ENCODE data around the gene COLGALT1.
A peak's percentile ranks its signal among the peaks of the same experiment; 100 is the strongest.
"Not testable (repeated sequence)": the region's sequence is repeated elsewhere in the genome, so short reads cannot be mapped to it uniquely, and the experiment has no call there.

Gene COLGALT1

DNA sequence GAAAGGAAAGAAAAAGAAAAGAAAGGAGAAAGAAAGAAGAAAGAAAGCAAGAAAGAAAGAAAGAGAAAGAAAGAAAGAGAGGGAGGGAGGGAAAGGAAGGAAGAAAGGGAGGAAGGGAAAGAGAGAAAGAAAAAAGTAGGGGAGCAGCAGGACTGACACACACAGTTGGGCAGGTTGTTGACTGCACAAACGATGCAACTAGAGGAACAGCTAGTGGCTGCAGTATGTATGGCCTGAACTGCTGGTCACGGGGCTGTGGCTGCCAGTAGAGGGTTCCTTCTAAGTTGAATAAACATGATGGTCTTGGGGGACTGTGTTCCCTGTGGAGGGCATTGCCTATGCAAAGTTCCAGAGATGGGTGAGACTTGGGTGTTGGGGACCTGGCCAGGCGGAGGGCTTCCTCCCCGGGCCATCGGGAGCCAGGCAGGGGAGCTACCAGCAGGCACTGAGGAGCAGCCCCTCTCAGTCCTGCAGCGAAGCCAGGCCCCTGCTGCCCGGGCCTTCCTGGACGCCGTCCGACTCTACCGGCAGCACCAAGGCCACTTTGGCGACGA lies 16.7 kb upstream of the COLGALT1 start:
- H3K27me3 Mint-ChIP-seq, result no peaks in the 10 kb centered on the region
- H3K27ac Mint-ChIP-seq (ENCODE audit: low read depth), result peak overlapping the region; percentile 82
- H3K4me1 Mint-ChIP-seq, result peaks cover 20% of the 10 kb centered on the region
- ATAC-seq (replicated peaks; ENCODE audit: extremely low read depth, poor library complexity, severe bottlenecking), result no peak
- H3K9me3 Mint-ChIP-seq, result no peaks in the 10 kb centered on the region
- no peak for DNase-seq (ENCODE audit: low spot score in 2 of 2)
- peak overlapping the region; percentile 89 for H3K4me3 Mint-ChIP-seq
- peaks cover 7% of the 10 kb centered on the region for H3K36me3 Mint-ChIP-seq (ENCODE audit: insufficient read depth)

DNA sequence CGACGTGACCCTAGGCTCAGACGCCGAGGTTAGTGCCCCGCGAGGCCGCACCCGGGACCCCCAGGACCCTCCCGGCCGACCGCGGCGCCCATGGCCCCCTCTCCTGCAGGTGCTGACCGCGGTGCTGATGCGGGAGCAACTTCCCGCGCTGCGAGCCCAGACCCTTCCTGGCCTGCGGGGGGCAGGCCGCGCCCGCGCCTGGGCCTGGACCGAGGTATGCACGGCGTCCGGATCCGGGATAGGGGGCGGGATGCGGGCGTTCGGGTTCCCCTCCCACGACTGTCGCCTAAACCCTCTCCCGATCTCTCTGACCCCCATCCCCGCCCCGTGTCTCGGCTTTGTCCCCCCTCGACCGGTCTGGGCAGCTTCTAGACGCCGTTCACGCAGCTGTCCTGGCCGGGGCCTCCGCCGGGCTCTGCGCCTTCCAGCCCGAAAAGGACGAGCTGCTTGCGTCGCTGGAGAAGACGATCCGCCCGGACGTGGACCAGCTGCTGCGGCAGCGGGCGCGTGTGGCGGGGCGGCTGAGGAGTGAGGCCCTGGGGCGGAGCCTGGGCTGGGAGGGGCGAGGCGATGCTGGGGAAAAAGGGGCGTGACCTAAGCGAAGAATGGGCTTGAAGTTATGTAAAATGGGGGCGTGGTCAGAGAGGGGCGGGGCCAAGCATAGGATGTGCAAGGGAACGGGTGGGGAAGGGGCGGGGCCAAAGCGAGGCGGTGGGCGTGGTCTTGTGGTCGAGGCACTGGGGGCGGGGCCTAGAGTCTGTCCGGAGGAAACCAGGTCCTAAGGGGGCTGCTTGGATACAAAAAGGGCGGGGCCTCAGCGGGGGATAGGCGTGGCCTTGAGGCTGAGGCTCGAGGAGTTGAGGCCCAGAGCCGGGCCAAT lies 16.0 kb upstream of the COLGALT1 start:
- H3K4me3 Mint-ChIP-seq, result peak overlapping the region; percentile 89
- H3K36me3 Mint-ChIP-seq (ENCODE audit: insufficient read depth), result peaks cover 7% of the 10 kb centered on the region
- no peaks in the 10 kb centered on the region for H3K9me3 Mint-ChIP-seq
- DNase-seq (ENCODE audit: low spot score in 2 of 2) (peak; percentile 97), ATAC-seq (replicated peaks; ENCODE audit: extremely low read depth, poor library complexity, severe bottlenecking) (peak; percentile 90)
- peaks cover 20% of the 10 kb centered on the region for H3K4me1 Mint-ChIP-seq
- peak overlapping the region; percentile 87 for H3K27ac Mint-ChIP-seq (ENCODE audit: low read depth)
- no peaks in the 10 kb centered on the region for H3K27me3 Mint-ChIP-seq

DNA sequence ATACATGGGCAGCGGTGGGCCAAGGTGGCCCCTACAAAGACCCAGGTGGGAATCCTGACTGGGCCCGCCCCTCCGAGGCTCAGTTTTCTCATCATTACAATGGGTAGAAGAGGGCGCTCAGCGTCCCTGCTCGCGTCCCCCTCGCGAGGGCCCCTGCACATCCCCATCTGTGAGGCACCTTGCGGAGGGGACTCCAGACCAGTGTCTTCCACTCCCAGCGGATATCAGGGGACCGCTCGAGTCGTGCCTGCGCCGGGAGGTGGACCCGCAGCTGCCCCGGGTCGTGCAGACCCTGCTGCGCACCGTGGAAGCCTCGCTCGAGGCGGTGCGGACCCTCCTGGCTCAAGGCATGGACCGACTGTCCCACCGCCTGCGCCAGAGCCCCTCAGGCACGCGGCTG lies 15.3 kb upstream of the COLGALT1 start:
- no peak overlapping the region for H3K4me3 Mint-ChIP-seq
- peak overlapping the region; percentile 87 for H3K27ac Mint-ChIP-seq (ENCODE audit: low read depth)
- DNase-seq (ENCODE audit: low spot score in 2 of 2) (no peak), ATAC-seq (replicated peaks; ENCODE audit: extremely low read depth, poor library complexity, severe bottlenecking) (no peak)
- H3K27me3 Mint-ChIP-seq, result no peaks in the 10 kb centered on the region
- H3K36me3 Mint-ChIP-seq (ENCODE audit: insufficient read depth), result peaks cover 7% of the 10 kb centered on the region
- H3K9me3 Mint-ChIP-seq, result no peaks in the 10 kb centered on the region
- H3K4me1 Mint-ChIP-seq, result peaks cover 21% of the 10 kb centered on the region

DNA sequence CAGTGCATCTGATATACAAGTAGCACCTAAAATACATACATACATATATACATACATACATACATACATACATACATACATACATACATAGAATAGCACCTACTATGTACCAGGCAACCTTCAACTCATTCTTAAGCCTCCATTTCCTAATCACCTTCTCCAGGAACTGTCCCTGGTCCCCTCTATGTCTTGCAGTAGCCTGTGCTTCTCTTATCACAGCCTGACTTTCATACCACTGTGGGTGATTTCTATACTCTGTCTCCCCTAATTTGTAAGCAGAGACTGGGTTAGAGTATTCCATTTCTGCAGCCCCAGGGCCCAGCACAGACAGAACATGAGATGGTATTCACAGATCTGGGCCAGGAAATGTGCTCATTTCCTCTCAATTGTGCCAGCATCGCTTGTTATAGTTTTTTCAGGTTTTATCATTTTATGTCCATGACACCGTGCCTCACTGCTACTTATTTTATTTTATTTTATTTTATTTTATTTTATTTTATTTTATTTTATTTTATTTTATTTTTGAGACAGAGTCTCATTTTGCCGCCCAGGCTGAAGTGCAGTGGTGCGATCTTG lies 14.2 kb upstream of the COLGALT1 start:
- no peak for ATAC-seq (replicated peaks; ENCODE audit: extremely low read depth, poor library complexity, severe bottlenecking)
- Mint-ChIP-seq H3K9me3 (no peaks in the 10 kb centered on the region), H3K27ac (ENCODE audit: low read depth) (no peak overlapping the region), H3K4me3 (no peak overlapping the region), H3K36me3 (ENCODE audit: insufficient read depth) (peaks cover 7% of the 10 kb centered on the region), H3K4me1 (peaks cover 25% of the 10 kb centered on the region), H3K27me3 (no peaks in the 10 kb centered on the region)
- DNase-seq (ENCODE audit: low spot score in 2 of 2), result no peak

DNA sequence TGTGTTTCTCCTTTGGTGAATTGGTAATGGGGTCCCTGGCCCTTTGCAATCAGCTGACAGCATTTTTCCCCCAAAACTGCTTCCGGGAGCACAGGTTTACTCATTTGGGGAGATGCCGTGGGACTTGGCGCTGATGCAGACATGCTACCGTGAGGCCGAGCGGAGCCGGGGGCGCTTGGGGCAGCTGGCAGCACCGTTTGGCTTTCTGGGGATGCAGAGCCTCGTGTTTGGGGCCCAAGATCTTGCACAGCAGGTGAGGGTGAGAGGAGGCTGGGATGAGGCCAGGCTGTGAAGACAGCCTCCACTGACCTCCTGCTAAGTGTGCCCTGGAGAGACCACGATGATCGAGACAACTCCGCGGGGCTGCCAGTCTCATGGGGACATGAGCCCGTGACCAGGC lies 13.4 kb upstream of the COLGALT1 start:
- Mint-ChIP-seq H3K9me3 (no peaks in the 10 kb centered on the region), H3K27ac (ENCODE audit: low read depth) (no peak overlapping the region), H3K36me3 (ENCODE audit: insufficient read depth) (peaks cover 7% of the 10 kb centered on the region), H3K27me3 (no peaks in the 10 kb centered on the region), H3K4me3 (no peak overlapping the region), H3K4me1 (peaks cover 25% of the 10 kb centered on the region)
- no peak for ATAC-seq (replicated peaks; ENCODE audit: extremely low read depth, poor library complexity, severe bottlenecking)
- no peak for DNase-seq (ENCODE audit: low spot score in 2 of 2)

DNA sequence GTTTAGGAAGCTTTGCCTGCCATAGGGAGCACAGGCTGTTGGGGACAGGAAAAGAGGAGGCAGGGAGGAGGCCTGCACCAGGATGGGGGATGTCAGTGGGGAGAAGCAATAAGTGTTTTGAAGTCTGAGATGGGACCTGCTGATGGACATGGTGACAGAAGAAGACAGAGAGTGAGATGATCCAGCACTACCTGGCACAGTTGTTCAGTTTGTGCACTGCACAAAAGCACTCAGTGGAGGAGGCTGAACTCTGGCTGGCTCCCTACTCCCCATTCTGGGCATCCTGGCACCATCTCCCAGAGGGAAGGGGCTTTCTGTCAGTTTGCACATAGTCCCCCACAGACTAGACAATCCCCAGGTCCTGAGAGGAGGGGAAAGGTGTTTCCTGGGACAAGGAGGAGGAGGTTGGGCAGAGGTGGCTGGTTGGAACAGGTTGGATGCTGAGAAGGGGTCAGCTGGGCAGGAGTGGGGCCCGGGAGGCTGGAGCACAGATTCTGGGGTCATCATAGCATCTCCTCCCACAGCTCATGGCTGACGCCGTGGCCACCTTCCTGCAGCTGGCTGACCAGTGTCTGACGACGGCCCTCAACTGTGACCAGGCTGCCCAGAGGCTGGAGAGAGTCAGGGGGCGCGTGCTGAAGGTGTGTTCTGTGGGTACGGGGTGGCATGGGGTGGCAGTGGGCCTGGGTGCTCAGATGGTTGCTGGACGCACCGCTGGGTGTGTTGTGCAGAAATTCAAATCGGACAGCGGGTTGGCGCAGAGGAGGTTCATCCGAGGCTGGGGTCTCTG lies 12.5 kb upstream of the COLGALT1 start:
- Mint-ChIP-seq H3K27me3 (no peaks in the 10 kb centered on the region), H3K4me1 (peaks cover 21% of the 10 kb centered on the region), H3K4me3 (no peak overlapping the region), H3K9me3 (no peaks in the 10 kb centered on the region), H3K36me3 (ENCODE audit: insufficient read depth) (peaks cover 7% of the 10 kb centered on the region), H3K27ac (ENCODE audit: low read depth) (no peak overlapping the region)
- DNase-seq (ENCODE audit: low spot score in 2 of 2), result no peak
- ATAC-seq (replicated peaks; ENCODE audit: extremely low read depth, poor library complexity, severe bottlenecking), result no peak

DNA sequence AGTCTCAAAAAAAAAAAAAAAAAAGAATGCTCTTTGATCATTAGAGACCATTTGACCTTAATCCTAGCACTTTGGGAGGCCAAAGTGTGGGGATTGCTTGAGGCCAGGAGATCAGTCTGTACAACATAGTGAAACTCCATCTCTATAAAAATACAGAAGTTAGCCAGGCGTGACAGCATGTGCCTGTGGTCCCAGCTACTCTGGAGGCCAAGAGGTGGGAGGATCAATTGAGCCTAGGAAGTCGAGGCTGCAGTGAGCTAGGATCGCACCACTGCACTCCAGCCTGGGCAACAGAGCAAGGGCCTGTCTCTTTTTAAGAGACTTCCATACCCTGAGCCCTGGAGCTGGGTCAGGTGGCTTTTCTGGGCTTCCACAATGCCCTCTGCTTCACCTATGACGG lies 11.5 kb upstream of the COLGALT1 start:
- DNase-seq (ENCODE audit: low spot score in 2 of 2) (no peak), ATAC-seq (replicated peaks; ENCODE audit: extremely low read depth, poor library complexity, severe bottlenecking) (no peak)
- Mint-ChIP-seq H3K4me1 (peaks cover 12% of the 10 kb centered on the region), H3K4me3 (no peak overlapping the region), H3K27ac (ENCODE audit: low read depth) (no peak overlapping the region), H3K9me3 (no peaks in the 10 kb centered on the region), H3K36me3 (ENCODE audit: insufficient read depth) (peaks cover 7% of the 10 kb centered on the region), H3K27me3 (no peaks in the 10 kb centered on the region)

DNA sequence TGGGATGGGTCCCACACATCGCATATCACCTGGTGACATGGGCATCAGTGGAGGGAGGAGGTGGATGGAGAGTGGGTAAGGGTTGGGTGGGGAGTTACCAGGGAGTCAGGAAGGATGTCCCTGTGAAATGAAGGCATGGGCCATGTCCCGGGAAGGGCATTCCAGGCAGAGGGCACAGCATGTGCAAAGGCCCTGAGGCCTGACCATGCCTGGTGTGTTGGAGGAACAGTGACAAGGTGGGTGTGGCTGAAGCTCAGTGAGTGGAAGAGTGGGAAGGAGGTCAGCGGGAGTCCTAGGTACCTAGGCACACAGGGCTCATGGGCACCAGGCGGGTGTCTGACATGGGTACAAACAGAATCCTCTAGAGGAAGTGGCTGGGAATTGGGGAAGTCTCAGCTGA lies 11.0 kb upstream of the COLGALT1 start:
- peaks cover 7% of the 10 kb centered on the region for H3K36me3 Mint-ChIP-seq (ENCODE audit: insufficient read depth)
- ATAC-seq (replicated peaks; ENCODE audit: extremely low read depth, poor library complexity, severe bottlenecking), result no peak
- no peak for DNase-seq (ENCODE audit: low spot score in 2 of 2)
- H3K9me3 Mint-ChIP-seq, result no peaks in the 10 kb centered on the region
- H3K27ac Mint-ChIP-seq (ENCODE audit: low read depth), result no peak overlapping the region
- no peak overlapping the region for H3K4me3 Mint-ChIP-seq
- H3K4me1 Mint-ChIP-seq, result peaks cover 10% of the 10 kb centered on the region
- no peaks in the 10 kb centered on the region for H3K27me3 Mint-ChIP-seq

DNA sequence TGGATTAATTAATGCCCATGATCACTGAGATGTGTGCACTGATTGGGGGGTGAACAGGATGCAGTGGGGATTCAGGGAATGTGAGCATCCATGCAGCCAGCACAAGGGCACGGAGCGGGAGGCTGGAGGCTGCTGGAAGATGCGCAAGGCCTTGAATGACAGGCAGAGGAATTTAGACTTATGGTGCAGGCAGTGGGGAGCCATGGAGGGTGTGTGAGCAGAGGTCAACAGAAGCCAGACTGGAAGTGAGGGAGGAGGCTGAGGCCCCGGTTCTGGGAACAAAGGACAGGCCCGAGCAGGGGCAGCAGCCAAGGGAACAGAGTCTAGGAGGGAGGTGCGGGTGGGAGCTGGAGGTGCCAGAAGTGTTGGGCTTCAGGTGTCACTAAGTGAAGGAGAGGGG lies 7.3 kb upstream of the COLGALT1 start:
- Mint-ChIP-seq H3K4me3 (no peak overlapping the region), H3K27me3 (no peaks in the 10 kb centered on the region), H3K27ac (ENCODE audit: low read depth) (no peak overlapping the region), H3K9me3 (no peaks in the 10 kb centered on the region), H3K36me3 (ENCODE audit: insufficient read depth) (peaks cover 2% of the 10 kb centered on the region), H3K4me1 (peaks cover 5% of the 10 kb centered on the region)
- ATAC-seq (replicated peaks; ENCODE audit: extremely low read depth, poor library complexity, severe bottlenecking) (no peak), DNase-seq (ENCODE audit: low spot score in 2 of 2) (no peak)

DNA sequence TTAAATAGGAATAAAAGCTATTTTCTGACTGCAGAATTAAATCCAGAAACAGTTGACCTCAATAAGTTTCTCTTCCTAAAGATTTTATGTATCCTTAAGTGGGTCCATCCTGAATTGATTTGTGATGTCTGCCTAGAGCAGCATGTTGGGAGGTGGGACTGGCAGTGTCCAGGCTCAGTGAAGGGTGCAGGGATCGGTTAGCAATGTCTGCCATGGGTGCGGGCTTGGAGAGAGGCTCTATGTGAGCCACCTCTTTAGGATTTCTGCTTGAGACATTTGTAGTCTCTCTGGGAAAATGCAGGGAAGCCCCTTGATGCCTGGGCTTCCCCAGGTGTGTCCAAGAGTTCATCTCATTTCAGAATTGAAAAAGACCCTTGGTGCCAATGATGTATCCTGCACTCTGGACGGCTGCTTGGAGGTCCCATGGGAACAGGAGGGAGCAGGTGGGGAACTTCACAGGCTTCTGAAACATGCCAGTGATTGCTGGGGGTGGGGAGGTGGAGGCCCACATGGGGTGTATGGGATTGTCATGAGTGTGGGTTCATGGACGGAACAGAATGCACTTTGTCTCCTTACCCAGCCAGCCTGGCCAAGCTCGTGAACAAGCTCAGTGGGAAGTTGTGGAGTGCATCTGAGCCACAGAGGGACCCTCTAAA lies 6.2 kb upstream of the COLGALT1 start:
- Mint-ChIP-seq H3K9me3 (no peaks in the 10 kb centered on the region), H3K36me3 (ENCODE audit: insufficient read depth) (peaks cover 2% of the 10 kb centered on the region), H3K4me1 (peaks cover 5% of the 10 kb centered on the region), H3K4me3 (no peak overlapping the region), H3K27me3 (no peaks in the 10 kb centered on the region), H3K27ac (ENCODE audit: low read depth) (no peak overlapping the region)
- no peak for DNase-seq (ENCODE audit: low spot score in 2 of 2)
- no peak for ATAC-seq (replicated peaks; ENCODE audit: extremely low read depth, poor library complexity, severe bottlenecking)

DNA sequence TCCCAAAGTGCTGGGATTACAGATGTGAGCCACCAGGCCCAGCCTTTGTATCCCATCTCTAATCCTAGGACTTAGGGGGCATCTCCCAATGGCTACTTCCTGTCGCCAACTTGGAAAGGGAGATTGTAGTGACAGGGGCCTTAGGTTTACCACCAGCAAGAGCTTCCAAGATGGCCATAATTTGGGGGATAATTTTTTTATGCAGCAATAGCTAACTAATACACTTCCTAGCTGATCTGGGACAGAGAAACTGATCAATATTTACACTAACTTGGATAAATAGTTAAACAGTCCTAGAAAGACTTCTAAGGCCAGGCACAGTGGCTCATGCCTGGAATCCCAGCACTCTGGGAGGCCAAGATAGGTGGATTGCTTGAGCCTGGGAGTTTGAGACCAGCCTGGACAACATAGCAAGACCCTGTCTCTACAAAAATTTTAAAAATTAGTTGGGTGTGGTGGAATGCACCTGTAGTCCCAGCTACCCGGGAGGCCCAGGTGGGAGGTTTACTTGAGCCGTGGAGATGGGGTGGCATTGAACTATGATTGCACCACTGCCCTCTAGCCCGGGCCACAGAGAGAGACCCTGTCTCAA lies 5.3 kb upstream of the COLGALT1 start:
- Mint-ChIP-seq H3K4me1 (peaks cover 8% of the 10 kb centered on the region), H3K4me3 (no peak overlapping the region), H3K27me3 (no peaks in the 10 kb centered on the region), H3K27ac (ENCODE audit: low read depth) (no peak overlapping the region), H3K36me3 (ENCODE audit: insufficient read depth) (peaks cover 2% of the 10 kb centered on the region), H3K9me3 (no peaks in the 10 kb centered on the region)
- DNase-seq (ENCODE audit: low spot score in 2 of 2), result no peak
- no peak for ATAC-seq (replicated peaks; ENCODE audit: extremely low read depth, poor library complexity, severe bottlenecking)

DNA sequence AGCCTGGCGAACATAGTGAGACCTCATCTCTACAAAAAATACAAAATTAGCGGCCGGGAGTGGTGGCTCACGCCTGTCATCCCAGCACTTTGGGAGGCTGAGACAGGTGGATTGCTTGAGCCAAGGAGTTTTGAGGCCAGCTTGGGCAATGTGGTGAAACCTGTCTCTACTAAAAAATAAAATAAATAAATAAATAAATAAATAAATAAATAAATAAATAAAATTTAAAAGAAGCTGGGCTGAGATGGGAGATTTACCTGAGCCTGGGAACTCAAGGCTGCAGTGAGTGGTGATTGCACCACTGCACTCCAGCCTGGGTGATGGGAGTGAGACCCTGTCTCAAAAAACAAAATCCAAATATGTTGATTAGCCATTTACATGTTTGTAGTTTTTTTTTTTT lies 2.7 kb upstream of the COLGALT1 start:
- ATAC-seq (replicated peaks; ENCODE audit: extremely low read depth, poor library complexity, severe bottlenecking); H3K4me3 Mint-ChIP-seq; DNase-seq (ENCODE audit: low spot score in 2 of 2); H3K27me3 Mint-ChIP-seq; H3K36me3 Mint-ChIP-seq (ENCODE audit: insufficient read depth); H3K27ac Mint-ChIP-seq (ENCODE audit: low read depth); H3K9me3 Mint-ChIP-seq: not testable (repeated sequence)
- H3K4me1 Mint-ChIP-seq, result peaks cover 12% of the 10 kb centered on the region

Data from central memory CD8-positive, alpha-beta T cell (primary cell).